GOT3 (cell line): ENCODE results near the gene GLYATL1.
"Not testable (repeated sequence)": the region's sequence is repeated elsewhere in the genome, so short reads cannot be mapped to it uniquely, and the experiment has no call there.

Source experiments
- DNase-seq: peaks from one replicate; lab custom pipeline; 2025; ENCODE audit warnings: mixed read lengths; lab: John Stamatoyannopoulos, UW

The GLYATL1 gene

GRCh38 chr11:58998480-58999290 lies 59.4 kb downstream of the GLYATL1 start:
- no peak for DNase-seq

GRCh38 chr11:58999291-58999680 lies 60.0 kb downstream of the GLYATL1 start:
- DNase-seq, result no peak

- no peak for DNase-seq
Observed at GRCh38 chr11:59000003-59000402, 60.7 kb downstream of the GLYATL1 start.

- DNase-seq, result not testable (repeated sequence)
Observed at GRCh38 chr11:59002006-59002405, 62.7 kb downstream of the GLYATL1 start.
